Mucosa of rectum (tissue), 2 donors: ENCODE results near the gene PRR29.

Experiments used
- H3K27ac ChIP-seq, 2 donors: one replicate each; pipeline ENCODE4 v1.7.0; 2013; ENCODE audit warnings: inconsistent platforms in 2 of 2, low read depth in 2 of 2, low read length in 2 of 2
- H3K27me3 ChIP-seq, 2 donors: one replicate each; pipeline ENCODE4 v1.7.0; 2013; ENCODE audit warnings: low read length in 2 of 2; ENCODE audit not compliant: control insufficient read depth in 2 of 2, insufficient read depth in 2 of 2
- H3K36me3 ChIP-seq, 2 donors: one replicate each; pipeline ENCODE4 v1.7.0; 2013; ENCODE audit warnings: low read length in 2 of 2; ENCODE audit not compliant: control insufficient read depth in 2 of 2, insufficient read depth in 2 of 2
- H3K4me1 ChIP-seq, 2 donors: one replicate each; pipeline ENCODE4 v1.7.0; 2013; ENCODE audit warnings: low read length in 2 of 2, mild to moderate bottlenecking in 1 of 2; ENCODE audit not compliant: control insufficient read depth in 2 of 2, insufficient read depth in 2 of 2
- H3K4me3 ChIP-seq, 2 donors: one replicate each; pipeline ENCODE4 v1.7.0; 2013; ENCODE audit warnings: low read length in 2 of 2
- H3K9ac ChIP-seq, 2 donors: one replicate each; pipeline ENCODE4 v1.7.0; 2013; ENCODE audit warnings: low read length in 2 of 2, low read depth in 1 of 2, mild to moderate bottlenecking in 1 of 2
- H3K9me3 ChIP-seq, 2 donors: one replicate each; pipeline ENCODE4 v1.7.0; 2013; ENCODE audit warnings: low read length in 2 of 2; ENCODE audit not compliant: control insufficient read depth in 2 of 2
- donor health status: healthy.
- donor health status: Normal muscosa, but diverticular disease.

PRR29 gene

DNA sequence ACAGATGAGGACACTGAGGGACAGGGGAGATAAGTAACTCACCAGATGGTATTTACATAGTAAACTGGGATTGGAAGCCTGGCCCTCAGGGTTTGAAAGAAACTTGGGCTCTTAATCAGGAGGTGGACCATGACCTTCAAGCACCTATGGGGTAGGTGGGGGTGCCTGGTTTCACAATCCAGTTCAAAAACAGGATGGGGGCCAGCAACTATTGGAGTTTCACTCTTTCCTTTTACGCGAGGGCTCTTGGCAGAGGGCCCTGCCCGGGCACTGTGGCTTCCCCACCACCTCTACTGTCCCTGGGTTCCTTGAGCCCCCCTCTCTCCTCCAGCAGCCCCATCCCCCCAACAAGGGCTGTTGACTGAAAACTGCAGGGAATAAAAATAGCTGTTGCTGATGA is 11.3 kb upstream of the PRR29 start:
- no peaks in the 10 kb centered on the region for H3K9me3 ChIP-seq
- H3K36me3 ChIP-seq = no peaks in the 10 kb centered on the region
- no peak overlapping the region for H3K4me3 ChIP-seq
- no peak overlapping the region for H3K27ac ChIP-seq
- H3K27me3 ChIP-seq = peaks cover 0 to 12% of the 10 kb centered on the region in 2 donors
- no peak overlapping the region for H3K9ac ChIP-seq
- H3K4me1 ChIP-seq = peaks cover 0 to 6% of the 10 kb centered on the region in 2 donors

- no peaks in the 10 kb centered on the region for H3K36me3 ChIP-seq
- H3K27me3 ChIP-seq = peaks cover 0 to 16% of the 10 kb centered on the region in 2 donors
- H3K4me1 ChIP-seq = peaks cover 0 to 6% of the 10 kb centered on the region in 2 donors
- H3K27ac ChIP-seq = no peak overlapping the region
- H3K4me3 ChIP-seq = no peak overlapping the region
- H3K9me3 ChIP-seq = no peaks in the 10 kb centered on the region
- no peak overlapping the region for H3K9ac ChIP-seq
Observed at GRCh38 chr17:63987221-63988126, 10.7 kb upstream of the PRR29 start.

DNA sequence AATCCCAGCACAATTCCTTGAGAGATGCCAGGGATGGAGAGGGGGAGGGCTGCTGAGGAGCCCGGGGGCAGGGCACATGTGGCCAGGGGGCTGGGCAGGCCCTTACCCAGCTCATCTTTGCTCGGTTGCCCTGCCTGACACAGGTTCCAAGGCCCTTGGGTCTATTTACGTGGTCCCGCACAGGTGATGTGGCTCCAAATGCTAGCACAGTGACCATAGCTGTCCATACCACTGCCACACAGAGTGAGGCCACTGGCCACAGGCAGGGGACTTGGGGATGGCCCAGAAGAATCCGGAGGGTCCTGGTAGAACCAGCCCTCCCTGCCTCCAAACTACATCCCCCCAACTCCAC is 10.0 kb upstream of the PRR29 start:
- Histone ChIP-seq H3K27ac (no peak overlapping the region), H3K27me3 (peaks cover 0 to 17% of the 10 kb centered on the region in 2 donors)

DNA sequence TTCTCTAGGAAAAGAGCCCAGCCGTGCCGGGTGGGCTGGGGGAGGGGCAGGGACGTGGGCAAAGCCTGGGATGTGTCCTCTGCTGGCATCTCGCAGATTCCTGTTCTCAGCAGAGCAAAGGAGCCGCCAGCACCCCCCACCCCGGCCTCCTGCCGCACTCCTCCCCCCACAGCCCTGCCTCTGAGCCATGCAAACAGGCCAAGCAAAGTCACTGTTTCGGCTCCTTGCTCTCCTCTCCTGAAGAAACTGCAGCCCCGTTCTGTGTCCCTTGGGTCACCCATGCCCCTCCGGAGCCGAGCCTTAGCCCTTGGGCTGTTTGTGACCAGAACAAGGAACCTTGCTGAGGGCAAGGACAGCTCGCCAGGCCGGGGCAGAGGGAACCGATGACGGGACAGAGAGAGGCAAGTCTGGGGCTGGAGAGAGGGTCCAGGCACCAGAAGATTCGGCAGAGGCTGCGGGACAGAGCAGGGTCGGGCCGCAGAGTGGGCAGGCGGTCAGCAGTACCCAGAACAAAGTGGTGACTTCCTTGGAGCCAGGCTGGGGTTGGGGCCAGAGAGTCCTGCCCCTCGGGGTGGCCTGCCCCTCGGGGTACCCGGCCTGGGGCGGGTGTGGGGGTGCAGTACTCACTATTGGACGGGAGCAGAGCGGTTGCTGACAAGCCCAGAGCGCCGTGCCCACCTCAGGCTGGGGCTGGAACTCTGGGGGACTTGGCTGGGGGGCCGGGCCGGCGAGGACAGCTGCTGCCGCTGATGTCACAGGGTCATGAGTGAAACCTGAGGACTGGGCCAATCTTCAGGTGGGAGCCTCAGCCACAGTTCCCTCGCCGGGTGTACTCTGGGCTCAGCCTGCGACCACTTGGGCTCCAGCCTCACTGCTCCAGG is 9.2 kb upstream of the PRR29 start:
- no peaks in the 10 kb centered on the region for H3K36me3 ChIP-seq
- H3K9ac ChIP-seq = no peak overlapping the region
- peaks cover 6 to 17% of the 10 kb centered on the region in 2 donors for H3K27me3 ChIP-seq
- peaks cover 0 to 6% of the 10 kb centered on the region in 2 donors for H3K4me1 ChIP-seq
- H3K9me3 ChIP-seq = no peaks in the 10 kb centered on the region
- H3K4me3 ChIP-seq = no peak overlapping the region
- no peak overlapping the region for H3K27ac ChIP-seq

More for the DNA sequence above, 10.0 kb upstream of the PRR29 start:
- H3K36me3 ChIP-seq = no peaks in the 10 kb centered on the region
- no peak overlapping the region for H3K4me3 ChIP-seq
- no peaks in the 10 kb centered on the region for H3K9me3 ChIP-seq
- H3K9ac ChIP-seq = no peak overlapping the region
- H3K4me1 ChIP-seq = peaks cover 0 to 6% of the 10 kb centered on the region in 2 donors

DNA sequence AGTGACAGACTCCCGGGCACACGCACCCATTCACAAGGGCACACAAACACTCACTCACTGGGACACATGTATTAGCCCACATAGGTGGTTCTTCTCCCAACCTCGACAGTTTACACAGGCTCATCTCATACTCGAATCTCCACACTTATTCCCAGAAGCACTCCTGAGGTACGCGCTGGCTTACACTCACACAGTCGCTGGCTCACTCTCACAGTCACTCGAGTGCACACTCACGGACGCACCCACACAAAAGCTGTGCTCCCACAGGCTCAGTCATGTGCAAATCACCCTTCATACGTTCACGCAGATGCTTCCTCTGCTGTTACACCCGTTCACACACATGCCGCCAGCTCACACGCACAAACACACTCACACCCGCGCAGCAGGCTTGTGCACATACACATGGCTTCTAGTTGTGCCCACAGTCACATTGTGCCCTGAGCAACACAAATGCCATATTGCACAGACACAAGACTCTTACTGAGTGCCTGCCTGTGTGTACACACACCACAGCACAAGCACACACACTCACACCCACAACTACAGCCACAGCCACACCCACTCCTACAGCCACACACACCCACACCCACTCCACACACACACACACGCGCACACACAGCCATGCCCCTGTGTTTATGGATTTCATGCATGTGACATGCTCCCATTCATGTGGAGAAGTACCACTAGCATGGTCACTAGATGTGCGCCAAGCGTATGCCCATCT is 8.4 kb upstream of the PRR29 start:
- peaks cover 6 to 17% of the 10 kb centered on the region in 2 donors for H3K27me3 ChIP-seq
- no peak overlapping the region for H3K4me3 ChIP-seq
- H3K36me3 ChIP-seq = no peaks in the 10 kb centered on the region
- H3K9me3 ChIP-seq = no peaks in the 10 kb centered on the region
- H3K4me1 ChIP-seq = peaks cover 0 to 3% of the 10 kb centered on the region in 2 donors
- no peak overlapping the region for H3K27ac ChIP-seq
- no peak overlapping the region for H3K9ac ChIP-seq

- no peaks in the 10 kb centered on the region for H3K9me3 ChIP-seq
- no peak overlapping the region for H3K9ac ChIP-seq
- H3K36me3 ChIP-seq = no peaks in the 10 kb centered on the region
- no peaks in the 10 kb centered on the region for H3K4me1 ChIP-seq
- no peak overlapping the region for H3K4me3 ChIP-seq
- no peak overlapping the region for H3K27ac ChIP-seq
- H3K27me3 ChIP-seq = peaks cover 6 to 17% of the 10 kb centered on the region in 2 donors
Observed at GRCh38 chr17:63991611-63992010, 6.5 kb upstream of the PRR29 start.

GRCh38 chr17:63993368-63993985 is 4.7 kb upstream of the PRR29 start:
- H3K27ac ChIP-seq = no peak overlapping the region
- no peaks in the 10 kb centered on the region for H3K9me3 ChIP-seq
- no peaks in the 10 kb centered on the region for H3K36me3 ChIP-seq
- H3K9ac ChIP-seq = no peak overlapping the region
- H3K4me1 ChIP-seq = peaks cover 7 to 12% of the 10 kb centered on the region in 2 donors
- no peak overlapping the region for H3K4me3 ChIP-seq
- H3K27me3 ChIP-seq = peaks cover 20 to 33% of the 10 kb centered on the region in 2 donors

DNA sequence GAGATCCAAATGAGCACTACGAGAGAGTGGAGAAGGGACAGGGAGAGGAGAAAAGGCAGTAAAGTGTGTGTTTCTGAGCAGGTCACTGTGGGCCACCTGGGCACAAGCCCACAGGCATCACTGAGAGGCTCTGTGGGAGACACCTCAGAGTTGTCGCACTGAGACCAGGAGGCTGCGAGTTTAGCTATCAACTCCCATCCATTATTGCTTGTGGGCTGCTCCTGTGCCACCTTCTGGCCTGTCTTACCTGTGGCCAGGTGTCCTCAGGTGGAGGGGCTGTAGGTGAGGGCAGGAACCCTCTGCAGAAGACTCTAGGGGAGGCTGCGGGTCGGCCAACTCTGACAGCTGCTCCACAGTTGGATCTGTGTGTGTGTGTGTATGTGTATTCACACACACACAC is 2.5 kb upstream of the PRR29 start:
- Histone ChIP-seq H3K9ac (no peak overlapping the region), H3K27me3 (peaks cover 31 to 40% of the 10 kb centered on the region in 2 donors), H3K36me3 (no peaks in the 10 kb centered on the region), H3K4me3 (no peak overlapping the region), H3K27ac (no peak overlapping the region), H3K4me1 (peaks cover 10 to 12% of the 10 kb centered on the region in 2 donors), H3K9me3 (no peaks in the 10 kb centered on the region)

DNA sequence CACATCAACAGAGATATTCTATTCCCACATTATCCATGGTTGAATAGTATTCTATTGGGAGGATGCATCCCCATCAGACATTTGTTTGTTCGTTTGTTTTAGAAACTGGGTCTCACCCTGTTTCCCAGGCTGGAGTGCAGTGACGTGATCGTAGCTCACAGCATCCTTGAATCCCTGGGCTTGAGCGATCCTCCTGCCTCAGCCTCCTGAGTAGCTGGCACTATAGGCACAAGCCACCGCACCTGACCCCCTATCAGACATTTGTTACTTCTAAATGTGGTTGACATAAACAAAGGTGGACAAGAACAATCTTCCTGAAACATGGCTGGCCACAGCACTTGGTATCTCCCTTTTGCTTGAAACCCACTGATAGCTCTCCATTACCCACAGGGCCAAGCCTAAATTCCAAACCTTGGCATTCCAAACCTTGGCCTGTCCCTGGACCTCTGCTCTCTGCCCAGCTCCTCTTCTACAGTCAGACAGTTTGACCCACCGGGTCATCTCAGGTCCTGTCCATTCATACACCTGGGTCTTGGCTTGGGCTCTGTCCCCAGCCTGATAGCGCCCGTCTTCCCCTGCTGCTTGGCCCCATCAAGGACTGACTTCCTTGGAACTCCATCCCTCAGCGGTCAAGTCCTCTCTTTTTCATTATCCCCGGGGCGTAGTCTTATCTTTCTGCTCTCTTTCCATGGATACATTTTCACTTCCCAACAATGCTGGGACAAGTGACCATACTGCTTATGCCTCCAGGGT is 1.5 kb upstream of the PRR29 start:
- H3K9ac ChIP-seq = no peak overlapping the region
- no peak overlapping the region for H3K27ac ChIP-seq
- no peaks in the 10 kb centered on the region for H3K9me3 ChIP-seq
- H3K36me3 ChIP-seq = no peaks in the 10 kb centered on the region
- peaks cover 31 to 37% of the 10 kb centered on the region in 2 donors for H3K27me3 ChIP-seq
- peaks cover 10 to 12% of the 10 kb centered on the region in 2 donors for H3K4me1 ChIP-seq
- no peak overlapping the region for H3K4me3 ChIP-seq
